ENCODE measurements around the gene CDH2.

The CDH2 gene

GRCh38 chr18:28079883-28080282 is 97.0 kb downstream of the CDH2 start:
- no peak for DNase-seq

- DNase-seq, result no peak
These were observed 98.1 kb downstream of the CDH2 start for GRCh38 chr18:28078849-28079248.

GRCh38 chr18:28078298-28078697 is 98.6 kb downstream of the CDH2 start:
- no peak for DNase-seq

- no peak for DNase-seq
These were observed 101.4 kb downstream of the CDH2 start for GRCh38 chr18:28075501-28075900.

GRCh38 chr18:28074076-28074475 is 102.9 kb downstream of the CDH2 start:
- no peak for DNase-seq

- no peak for DNase-seq
These were observed 103.3 kb downstream of the CDH2 start for GRCh38 chr18:28073658-28074057.

GRCh38 chr18:28071199-28071598 is 105.7 kb downstream of the CDH2 start:
- no peak for DNase-seq

GRCh38 chr18:28068207-28068606 is 108.7 kb downstream of the CDH2 start:
- DNase-seq, result no peak

GRCh38 chr18:28067346-28067745 is 109.6 kb downstream of the CDH2 start:
- DNase-seq, result no peak

GRCh38 chr18:28065793-28066186 is 111.1 kb downstream of the CDH2 start:
- no peak for DNase-seq

GRCh38 chr18:28065031-28065792 is 111.7 kb downstream of the CDH2 start:
- DNase-seq, result no peak

- DNase-seq, result no peak
These were observed 113.0 kb downstream of the CDH2 start for GRCh38 chr18:28063926-28064325.

- no peak for DNase-seq
These were observed 113.6 kb downstream of the CDH2 start for GRCh38 chr18:28063271-28063761.

GRCh38 chr18:28062443-28062842 is 114.5 kb downstream of the CDH2 start:
- DNase-seq, result no peak

- DNase-seq, result no peak
These were observed 117.1 kb downstream of the CDH2 start for GRCh38 chr18:28059861-28060260.

GRCh38 chr18:28050545-28050944 is 126.4 kb downstream of the CDH2 start:
- DNase-seq, result no peak

GRCh38 chr18:28048612-28049011 is 128.3 kb downstream of the CDH2 start:
- no peak for DNase-seq

- no peak for DNase-seq
These were observed 131.1 kb downstream of the CDH2 start for GRCh38 chr18:28045880-28046279.

- no peak for DNase-seq
These were observed 131.6 kb downstream of the CDH2 start for GRCh38 chr18:28045176-28045810.

- DNase-seq, result no peak
These were observed 132.9 kb downstream of the CDH2 start for GRCh38 chr18:28044036-28044435.

- no peak for DNase-seq
These were observed 133.3 kb downstream of the CDH2 start for GRCh38 chr18:28043631-28044030.

- DNase-seq, result no peak
These were observed 135.6 kb downstream of the CDH2 start for GRCh38 chr18:28041366-28041765.

GRCh38 chr18:28040716-28041115 is 136.2 kb downstream of the CDH2 start:
- DNase-seq, result no peak

- no peak for DNase-seq
These were observed 136.7 kb downstream of the CDH2 start for GRCh38 chr18:28040211-28040610.

GRCh38 chr18:28039691-28040090 is 137.2 kb downstream of the CDH2 start:
- no peak for DNase-seq
